ENCODE measurements around the gene IRS2.

DNA sequence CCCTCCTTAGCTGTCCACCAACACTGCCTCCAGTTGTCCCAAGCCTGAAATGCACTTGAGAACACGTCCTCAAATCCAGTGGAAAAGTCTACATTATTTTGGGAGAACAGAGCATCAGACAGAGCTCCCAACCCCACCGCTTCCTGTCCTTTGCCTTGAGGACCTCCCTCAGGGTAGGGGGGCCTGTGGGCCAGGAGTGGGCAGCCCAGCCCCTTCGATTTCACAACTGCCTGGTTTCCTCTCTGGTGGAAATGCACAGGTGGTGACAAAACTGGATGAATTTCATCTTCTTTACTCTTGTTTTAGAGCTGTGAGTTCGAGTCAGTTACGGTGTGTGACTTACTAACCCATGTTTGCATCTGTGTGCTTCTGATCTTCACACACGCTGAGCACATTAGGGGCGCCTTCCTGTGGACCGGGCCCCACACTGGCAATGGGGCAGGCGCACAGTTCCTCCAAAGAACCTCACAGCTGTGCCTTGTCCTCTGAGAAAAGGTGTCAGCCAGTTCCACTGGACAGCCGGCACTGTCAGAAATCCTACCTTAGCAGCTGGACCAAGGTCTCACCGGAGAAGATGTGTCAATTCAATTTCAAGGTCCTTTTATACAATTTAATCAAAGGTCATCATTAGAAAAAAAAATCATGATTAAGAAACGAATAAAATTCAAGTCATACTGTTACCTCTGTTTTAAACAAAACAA lies 80.2 kb downstream of the IRS2 start:
- TF ChIP-seq, protein P1, sequence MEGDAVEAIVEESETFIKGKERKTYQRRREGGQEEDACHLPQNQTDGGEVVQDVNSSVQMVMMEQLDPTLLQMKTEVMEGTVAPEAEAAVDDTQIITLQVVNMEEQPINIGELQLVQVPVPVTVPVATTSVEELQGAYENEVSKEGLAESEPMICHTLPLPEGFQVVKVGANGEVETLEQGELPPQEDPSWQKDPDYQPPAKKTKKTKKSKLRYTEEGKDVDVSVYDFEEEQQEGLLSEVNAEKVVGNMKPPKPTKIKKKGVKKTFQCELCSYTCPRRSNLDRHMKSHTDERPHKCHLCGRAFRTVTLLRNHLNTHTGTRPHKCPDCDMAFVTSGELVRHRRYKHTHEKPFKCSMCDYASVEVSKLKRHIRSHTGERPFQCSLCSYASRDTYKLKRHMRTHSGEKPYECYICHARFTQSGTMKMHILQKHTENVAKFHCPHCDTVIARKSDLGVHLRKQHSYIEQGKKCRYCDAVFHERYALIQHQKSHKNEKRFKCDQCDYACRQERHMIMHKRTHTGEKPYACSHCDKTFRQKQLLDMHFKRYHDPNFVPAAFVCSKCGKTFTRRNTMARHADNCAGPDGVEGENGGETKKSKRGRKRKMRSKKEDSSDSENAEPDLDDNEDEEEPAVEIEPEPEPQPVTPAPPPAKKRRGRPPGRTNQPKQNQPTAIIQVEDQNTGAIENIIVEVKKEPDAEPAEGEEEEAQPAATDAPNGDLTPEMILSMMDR (IDR thresholded peaks at IDR 0.05): no peak
- no peak for TF ChIP-seq EP300 (IDR thresholded peaks at IDR 0.05)
- no peak for TF ChIP-seq POLR2AphosphoS5 (IDR thresholded peaks at IDR 0.05)
- TF ChIP-seq POLR2A (IDR thresholded peaks at IDR 0.05): no peak

Measured in upper lobe of left lung (tissue), 4 donors.